ENCODE results near the gene CYTH4. TPM values are rescaled to one million over a fixed set of nuclear protein-coding genes. Genes with fewer than 3 reads are reported as not detected.

Gene CYTH4
- total RNA-seq, 4 donors from 2014 or later, result 1.4 to 13.1 (median 3.0) TPM

DNA sequence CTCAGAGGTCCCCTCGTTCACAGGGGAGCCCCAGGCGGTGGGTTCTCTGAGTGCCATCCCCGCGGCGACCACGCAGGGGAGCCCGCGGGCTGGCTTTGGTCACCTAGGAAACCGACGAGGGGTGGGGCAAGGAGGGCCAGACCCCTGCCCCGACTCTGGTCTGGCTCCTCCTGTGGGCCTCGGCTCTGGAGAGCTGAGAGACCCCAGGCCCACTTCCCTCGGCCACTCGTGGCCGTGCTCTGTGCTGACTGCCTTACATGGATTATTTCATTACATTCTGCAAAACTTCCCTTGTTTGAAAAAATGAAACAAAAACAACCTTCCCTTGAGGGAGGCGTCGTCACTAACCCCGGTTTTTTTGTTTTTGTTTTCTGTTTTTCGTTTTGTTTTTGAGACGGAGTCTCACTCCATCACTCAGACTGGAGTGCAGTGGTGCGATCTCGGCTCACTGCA is 15.1 kb upstream of the CYTH4 start:
- no peak overlapping the region for H3K4me3 ChIP-seq (ENCODE audit: low read depth, poor library complexity, severe bottlenecking)
- no peak for TF ChIP-seq POLR2A (IDR thresholded peaks at IDR 0.05)
- TF ChIP-seq, protein P1, sequence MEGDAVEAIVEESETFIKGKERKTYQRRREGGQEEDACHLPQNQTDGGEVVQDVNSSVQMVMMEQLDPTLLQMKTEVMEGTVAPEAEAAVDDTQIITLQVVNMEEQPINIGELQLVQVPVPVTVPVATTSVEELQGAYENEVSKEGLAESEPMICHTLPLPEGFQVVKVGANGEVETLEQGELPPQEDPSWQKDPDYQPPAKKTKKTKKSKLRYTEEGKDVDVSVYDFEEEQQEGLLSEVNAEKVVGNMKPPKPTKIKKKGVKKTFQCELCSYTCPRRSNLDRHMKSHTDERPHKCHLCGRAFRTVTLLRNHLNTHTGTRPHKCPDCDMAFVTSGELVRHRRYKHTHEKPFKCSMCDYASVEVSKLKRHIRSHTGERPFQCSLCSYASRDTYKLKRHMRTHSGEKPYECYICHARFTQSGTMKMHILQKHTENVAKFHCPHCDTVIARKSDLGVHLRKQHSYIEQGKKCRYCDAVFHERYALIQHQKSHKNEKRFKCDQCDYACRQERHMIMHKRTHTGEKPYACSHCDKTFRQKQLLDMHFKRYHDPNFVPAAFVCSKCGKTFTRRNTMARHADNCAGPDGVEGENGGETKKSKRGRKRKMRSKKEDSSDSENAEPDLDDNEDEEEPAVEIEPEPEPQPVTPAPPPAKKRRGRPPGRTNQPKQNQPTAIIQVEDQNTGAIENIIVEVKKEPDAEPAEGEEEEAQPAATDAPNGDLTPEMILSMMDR (IDR thresholded peaks at IDR 0.05), result no peak
- intact Hi-C loops (cut with DNase I; ENCODE audit: low total_unique reads), result no loop called here
- 9 to 15% methylated on average over 14 to 22 of the region's 22 CpGs for WGBS, 2 donors
- no peak for DNase-seq (ENCODE audit: low spot score in 2 of 2)

DNA sequence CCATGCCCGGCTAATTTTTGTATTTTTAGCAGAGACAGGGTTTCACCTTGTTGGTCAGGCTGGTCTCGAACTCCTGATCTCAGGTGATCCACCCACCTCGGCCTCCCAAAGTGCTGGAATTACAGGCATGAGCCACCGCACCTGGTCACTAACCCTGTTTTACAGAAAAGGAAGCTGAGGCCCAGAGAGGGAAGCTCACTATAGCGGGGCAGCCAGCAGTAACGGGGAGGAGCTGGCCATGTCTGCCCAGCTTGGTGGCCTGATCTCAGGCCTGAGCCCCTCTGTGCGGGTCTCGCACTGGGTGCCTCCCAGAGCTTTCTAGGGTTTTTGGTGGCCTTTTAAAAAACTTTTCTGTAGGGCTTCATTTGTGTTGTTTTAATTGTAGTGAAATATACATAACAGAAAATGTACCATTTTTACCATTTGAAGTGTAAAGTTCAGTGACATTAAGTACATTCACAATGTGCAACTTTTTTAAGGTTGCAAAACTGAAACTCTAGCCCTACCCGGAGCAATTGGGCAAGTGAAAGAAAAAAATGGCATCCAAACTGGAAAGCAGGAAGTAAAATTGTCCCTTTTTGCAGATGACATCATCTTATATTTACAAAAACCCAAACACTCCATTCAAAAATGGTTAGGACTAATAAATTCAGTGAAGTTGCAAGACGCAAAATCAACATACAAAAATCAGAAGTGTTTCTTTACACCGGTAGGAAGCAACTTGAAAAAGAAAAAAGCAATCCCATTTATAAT is 14.5 kb upstream of the CYTH4 start:
- WGBS, 2 donors, result 72 to 77% methylated on average over 11 of the region's 11 CpGs
- no peak for TF ChIP-seq POLR2A (IDR thresholded peaks at IDR 0.05)
- TF ChIP-seq, protein P1 (IDR thresholded peaks at IDR 0.05), result no peak
- DNase-seq (ENCODE audit: low spot score in 2 of 2), result no peak
- intact Hi-C loops (cut with DNase I; ENCODE audit: low total_unique reads), result no loop called here
- no peak overlapping the region for H3K4me3 ChIP-seq (ENCODE audit: low read depth, poor library complexity, severe bottlenecking)

DNA sequence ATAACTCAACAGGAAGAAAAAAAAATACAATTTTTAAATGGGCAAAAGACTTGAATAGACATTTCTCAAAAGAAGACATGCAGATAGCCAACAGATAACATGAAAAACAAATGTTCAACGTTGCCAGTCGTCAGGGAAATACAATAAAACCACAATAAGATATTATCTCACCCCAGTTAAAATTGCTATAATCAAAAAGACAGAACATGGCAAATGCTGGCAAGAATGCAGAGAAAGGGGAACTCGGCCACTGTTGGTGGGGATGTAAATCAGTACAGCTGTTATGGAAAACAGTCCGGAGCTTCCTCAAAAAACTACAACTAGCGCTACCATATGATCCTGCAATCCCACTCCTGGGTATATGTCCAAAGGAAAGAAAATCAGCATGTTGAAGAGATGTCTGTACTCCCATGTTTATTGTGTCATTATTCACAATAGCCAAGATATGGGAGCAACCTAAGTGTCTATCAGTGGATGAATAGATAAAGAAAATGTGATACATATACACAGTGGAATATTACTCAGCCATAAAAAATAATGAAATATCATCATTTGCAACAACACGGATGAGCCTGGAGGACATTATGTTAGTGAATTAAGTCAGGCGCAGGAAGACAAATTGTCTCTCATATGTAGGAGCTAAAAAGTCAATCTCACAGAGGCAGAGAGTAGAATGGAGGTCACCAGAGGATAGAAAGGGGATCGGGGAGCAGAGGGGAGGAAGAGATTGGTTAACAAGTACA is 12.2 kb upstream of the CYTH4 start:
- intact Hi-C loops (cut with DNase I; ENCODE audit: low total_unique reads), result no loop called here
- no peak for DNase-seq (ENCODE audit: low spot score in 2 of 2)
- H3K4me3 ChIP-seq (ENCODE audit: low read depth, poor library complexity, severe bottlenecking), result no peak overlapping the region
- TF ChIP-seq, protein P1 (IDR thresholded peaks at IDR 0.05), result no peak
- no peak for TF ChIP-seq POLR2A (IDR thresholded peaks at IDR 0.05)
- WGBS, 2 donors, result 52 to 58% methylated on average over 8 of the region's 8 CpGs

DNA sequence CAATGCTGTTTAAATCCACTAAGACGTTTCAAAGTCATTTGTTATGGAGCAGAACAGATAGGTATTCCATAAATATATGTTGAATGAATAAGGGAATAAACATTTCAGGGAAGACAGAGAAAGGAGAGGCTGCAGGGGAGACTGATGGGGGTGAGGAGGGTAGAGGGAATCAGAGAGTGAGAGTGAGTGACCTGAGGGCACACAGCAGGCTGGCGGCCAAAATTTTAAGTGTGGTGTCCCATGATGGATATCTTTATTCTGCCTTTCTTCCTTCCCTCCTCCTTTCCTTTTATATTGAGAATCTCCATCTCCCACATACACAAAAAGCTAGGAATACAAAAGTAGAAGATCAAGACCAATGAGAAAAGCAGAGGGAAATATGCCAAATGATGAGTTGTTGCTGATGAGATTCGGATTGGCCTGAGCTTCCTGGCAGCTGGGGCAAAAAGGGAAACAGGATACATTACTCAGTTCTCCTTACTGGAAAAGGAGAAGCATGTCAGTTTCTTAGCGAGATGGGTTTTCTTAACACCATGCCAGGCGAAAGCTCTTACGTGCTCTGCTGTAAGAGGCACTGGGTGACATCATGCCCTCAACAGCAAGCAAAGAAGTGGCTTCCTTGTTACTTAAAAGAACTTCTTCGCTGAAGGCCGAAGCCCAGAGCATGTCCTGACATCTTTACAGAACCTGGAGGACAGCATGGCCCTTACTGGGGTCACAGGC is 11.2 kb upstream of the CYTH4 start:
- TF ChIP-seq, protein P1 (IDR thresholded peaks at IDR 0.05), result no peak
- no peak for TF ChIP-seq POLR2A (IDR thresholded peaks at IDR 0.05)
- no peak for DNase-seq (ENCODE audit: low spot score in 2 of 2)
- WGBS, 2 donors, result 54 to 70% methylated on average over 8 of the region's 8 CpGs
- no peak overlapping the region for H3K4me3 ChIP-seq (ENCODE audit: low read depth, poor library complexity, severe bottlenecking)
- intact Hi-C loops (cut with DNase I; ENCODE audit: low total_unique reads), result no loop called here

DNA sequence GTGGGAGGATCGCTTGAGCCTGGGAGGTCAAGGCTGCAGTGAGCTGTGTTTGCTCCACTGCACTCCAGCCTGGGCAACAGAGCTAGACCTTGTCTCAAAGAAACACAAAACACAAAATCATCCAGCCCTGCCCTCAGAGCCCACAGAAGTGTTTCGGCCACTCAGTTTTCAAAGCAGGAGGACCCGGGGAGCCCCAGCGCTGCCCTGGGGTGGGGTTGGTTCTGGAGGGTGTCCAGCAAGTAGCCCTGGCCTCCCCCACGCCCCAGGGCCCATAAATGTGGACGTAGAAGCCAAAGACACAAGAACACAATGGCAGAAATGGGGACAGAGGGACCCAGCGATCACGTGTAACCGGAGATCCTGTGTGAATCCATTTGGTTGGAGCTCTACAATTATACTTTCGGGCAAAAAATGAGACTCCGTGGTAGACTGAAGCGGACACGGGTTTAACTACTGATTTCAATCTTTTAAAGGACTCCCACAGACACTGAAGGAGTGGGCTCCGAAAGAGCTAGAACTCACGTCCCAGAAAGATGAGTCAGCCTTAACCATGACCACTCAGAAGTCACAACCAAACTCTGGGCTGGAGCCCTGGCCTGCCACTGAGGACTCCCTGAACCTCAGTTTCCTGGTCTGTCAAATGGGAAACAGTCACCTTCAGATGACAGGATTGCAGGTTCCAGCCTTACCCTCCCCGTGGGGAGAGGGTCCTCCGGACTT is 9.0 kb upstream of the CYTH4 start:
- intact Hi-C loops (cut with DNase I; ENCODE audit: low total_unique reads), result no loop called here
- WGBS, 2 donors, result 45 to 51% methylated on average over 17 of the region's 17 CpGs

More for the DNA sequence above, 9.0 kb upstream of the CYTH4 start:
- DNase-seq (ENCODE audit: low spot score in 2 of 2), result no peak
- TF ChIP-seq, protein P1 (IDR thresholded peaks at IDR 0.05), result no peak
- no peak for TF ChIP-seq POLR2A (IDR thresholded peaks at IDR 0.05)
- no peak overlapping the region for H3K4me3 ChIP-seq (ENCODE audit: low read depth, poor library complexity, severe bottlenecking)

All from lower leg skin (tissue), 4 donors.